HG02798 (cell line): ENCODE results near the gene TMIGD3.

Experiments used
- ATAC-seq: cut with Tn5 transposase; IDR thresholded peaks from one replicate; pipeline ENCODE4 v1.9.1; 2021; ENCODE audit warnings: mild to moderate bottlenecking; ENCODE audit not compliant: unreplicated experiment, poor library complexity

The TMIGD3 gene

GRCh38 chr1:111476761-111477309, 26.6 kb downstream of the TMIGD3 start:
- peak; percentile 70 for ATAC-seq

GRCh38 chr1:111476214-111476613, 27.2 kb downstream of the TMIGD3 start:
- ATAC-seq, result no peak

GRCh38 chr1:111475701-111476100, 27.7 kb downstream of the TMIGD3 start:
- ATAC-seq, result peak; percentile 42

- ATAC-seq, result no peak
Observed at GRCh38 chr1:111474521-111474920, 28.9 kb downstream of the TMIGD3 start.

GRCh38 chr1:111474106-111474505, 29.3 kb downstream of the TMIGD3 start:
- no peak for ATAC-seq

- no peak for ATAC-seq
Observed at GRCh38 chr1:111471538-111471937, 31.9 kb downstream of the TMIGD3 start.

GRCh38 chr1:111471012-111471411, 32.4 kb downstream of the TMIGD3 start:
- no peak for ATAC-seq

- ATAC-seq, result no peak
Observed at GRCh38 chr1:111470596-111470995, 32.8 kb downstream of the TMIGD3 start.

- ATAC-seq, result no peak
Observed at GRCh38 chr1:111469539-111469938, 33.9 kb downstream of the TMIGD3 start.

GRCh38 chr1:111468717-111469100, 34.7 kb downstream of the TMIGD3 start:
- no peak for ATAC-seq

GRCh38 chr1:111467865-111468716, 35.3 kb downstream of the TMIGD3 start:
- ATAC-seq, result no peak

- ATAC-seq, result no peak
Observed at GRCh38 chr1:111466480-111466879, 37.0 kb downstream of the TMIGD3 start.

- no peak for ATAC-seq
Observed at GRCh38 chr1:111465754-111466153, 37.7 kb downstream of the TMIGD3 start.

GRCh38 chr1:111463029-111463683, 40.3 kb downstream of the TMIGD3 start:
- no peak for ATAC-seq

- ATAC-seq, result no peak
Observed at GRCh38 chr1:111462370-111463028, 40.9 kb downstream of the TMIGD3 start.

GRCh38 chr1:111461765-111462164, 41.7 kb downstream of the TMIGD3 start:
- ATAC-seq, result no peak

GRCh38 chr1:111455642-111456031, 47.8 kb downstream of the TMIGD3 start:
- no peak for ATAC-seq

GRCh38 chr1:111454859-111455641, 48.4 kb downstream of the TMIGD3 start:
- ATAC-seq, result no peak

GRCh38 chr1:111453706-111454105, 49.7 kb downstream of the TMIGD3 start:
- no peak for ATAC-seq

- ATAC-seq, result no peak
Observed at GRCh38 chr1:111452581-111452980, 50.9 kb downstream of the TMIGD3 start.
